ENCODE measurements around the gene ARSI.

ARSI gene

DNA sequence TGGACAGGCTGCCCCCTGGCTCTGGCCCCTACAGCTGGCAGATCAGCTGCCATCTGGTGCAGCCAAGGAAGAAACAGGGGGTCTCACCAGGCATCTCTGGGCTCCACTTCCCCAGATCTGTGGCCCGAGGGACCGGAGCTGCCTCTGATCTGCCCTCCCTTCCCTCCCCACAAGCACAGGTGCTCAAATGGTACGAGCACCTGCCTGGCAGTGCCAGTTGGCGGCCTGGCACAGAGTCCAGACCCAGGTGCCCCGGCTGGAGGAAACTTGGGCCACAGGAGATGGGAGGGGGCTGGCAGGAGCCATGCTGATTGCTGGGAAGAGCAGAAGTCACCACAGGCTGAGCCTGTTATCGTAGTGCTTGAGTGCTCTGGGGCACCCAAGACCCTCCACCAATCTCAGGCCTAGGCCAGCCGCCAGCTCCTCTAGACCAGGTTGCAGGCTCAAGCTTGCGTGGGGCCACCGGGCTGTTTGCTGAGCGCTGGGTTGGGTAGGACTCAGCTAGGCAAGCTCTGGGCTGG is 8.1 kb downstream of the ARSI start:
- TF ChIP-seq, protein P1, sequence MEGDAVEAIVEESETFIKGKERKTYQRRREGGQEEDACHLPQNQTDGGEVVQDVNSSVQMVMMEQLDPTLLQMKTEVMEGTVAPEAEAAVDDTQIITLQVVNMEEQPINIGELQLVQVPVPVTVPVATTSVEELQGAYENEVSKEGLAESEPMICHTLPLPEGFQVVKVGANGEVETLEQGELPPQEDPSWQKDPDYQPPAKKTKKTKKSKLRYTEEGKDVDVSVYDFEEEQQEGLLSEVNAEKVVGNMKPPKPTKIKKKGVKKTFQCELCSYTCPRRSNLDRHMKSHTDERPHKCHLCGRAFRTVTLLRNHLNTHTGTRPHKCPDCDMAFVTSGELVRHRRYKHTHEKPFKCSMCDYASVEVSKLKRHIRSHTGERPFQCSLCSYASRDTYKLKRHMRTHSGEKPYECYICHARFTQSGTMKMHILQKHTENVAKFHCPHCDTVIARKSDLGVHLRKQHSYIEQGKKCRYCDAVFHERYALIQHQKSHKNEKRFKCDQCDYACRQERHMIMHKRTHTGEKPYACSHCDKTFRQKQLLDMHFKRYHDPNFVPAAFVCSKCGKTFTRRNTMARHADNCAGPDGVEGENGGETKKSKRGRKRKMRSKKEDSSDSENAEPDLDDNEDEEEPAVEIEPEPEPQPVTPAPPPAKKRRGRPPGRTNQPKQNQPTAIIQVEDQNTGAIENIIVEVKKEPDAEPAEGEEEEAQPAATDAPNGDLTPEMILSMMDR (IDR thresholded peaks at IDR 0.05; ENCODE audit: borderline replicate concordance, insufficient read depth, low read depth, low read length) = no peak
- no peak overlapping the region for H3K4me3 ChIP-seq (ENCODE audit: low read depth, low read length)

DNA sequence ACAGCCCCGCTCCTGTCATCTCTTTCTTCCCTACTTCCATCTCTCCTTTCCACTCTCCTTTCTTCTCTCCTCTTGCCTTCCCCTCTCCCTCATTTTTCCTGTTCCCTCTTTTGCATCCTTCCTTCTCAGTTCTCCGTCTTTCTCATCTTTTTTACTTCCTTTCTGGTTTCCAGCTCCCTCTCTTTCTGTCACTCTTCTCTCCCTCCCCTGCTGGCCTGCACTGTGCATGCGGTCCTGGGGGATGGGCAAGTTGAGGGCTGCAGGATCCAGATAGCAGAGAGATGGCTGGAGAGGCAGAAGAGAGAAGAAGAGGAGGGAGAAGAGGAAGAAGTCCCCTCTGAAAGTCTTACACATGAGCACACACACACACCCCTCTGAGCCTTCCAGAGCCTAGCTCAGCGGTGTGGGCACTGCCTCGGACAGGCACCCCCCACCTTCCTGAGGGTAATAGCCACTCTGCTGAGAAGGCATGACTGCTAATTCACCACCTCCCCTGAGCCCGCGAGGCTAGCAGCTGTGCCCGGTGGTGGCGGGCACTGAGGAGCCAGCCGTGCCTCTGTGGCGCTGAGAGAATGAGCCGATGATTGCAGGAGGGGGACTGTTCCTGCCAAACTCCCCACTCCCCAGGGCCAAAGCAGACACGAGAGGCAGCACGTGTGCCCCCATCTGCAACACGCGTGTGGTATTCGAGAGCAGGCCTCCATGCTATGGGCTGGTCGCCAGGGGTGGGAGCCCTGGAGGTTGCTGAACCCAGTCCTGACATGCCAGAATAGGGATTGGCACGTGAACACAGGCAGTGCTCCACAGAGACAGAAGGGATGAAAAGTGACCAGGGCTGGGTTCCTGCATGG is 9.4 kb downstream of the ARSI start:
- no peak overlapping the region for H3K4me3 ChIP-seq (ENCODE audit: low read depth, low read length)
- TF ChIP-seq, protein P1 (IDR thresholded peaks at IDR 0.05; ENCODE audit: borderline replicate concordance, insufficient read depth, low read depth, low read length) = no peak

DNA sequence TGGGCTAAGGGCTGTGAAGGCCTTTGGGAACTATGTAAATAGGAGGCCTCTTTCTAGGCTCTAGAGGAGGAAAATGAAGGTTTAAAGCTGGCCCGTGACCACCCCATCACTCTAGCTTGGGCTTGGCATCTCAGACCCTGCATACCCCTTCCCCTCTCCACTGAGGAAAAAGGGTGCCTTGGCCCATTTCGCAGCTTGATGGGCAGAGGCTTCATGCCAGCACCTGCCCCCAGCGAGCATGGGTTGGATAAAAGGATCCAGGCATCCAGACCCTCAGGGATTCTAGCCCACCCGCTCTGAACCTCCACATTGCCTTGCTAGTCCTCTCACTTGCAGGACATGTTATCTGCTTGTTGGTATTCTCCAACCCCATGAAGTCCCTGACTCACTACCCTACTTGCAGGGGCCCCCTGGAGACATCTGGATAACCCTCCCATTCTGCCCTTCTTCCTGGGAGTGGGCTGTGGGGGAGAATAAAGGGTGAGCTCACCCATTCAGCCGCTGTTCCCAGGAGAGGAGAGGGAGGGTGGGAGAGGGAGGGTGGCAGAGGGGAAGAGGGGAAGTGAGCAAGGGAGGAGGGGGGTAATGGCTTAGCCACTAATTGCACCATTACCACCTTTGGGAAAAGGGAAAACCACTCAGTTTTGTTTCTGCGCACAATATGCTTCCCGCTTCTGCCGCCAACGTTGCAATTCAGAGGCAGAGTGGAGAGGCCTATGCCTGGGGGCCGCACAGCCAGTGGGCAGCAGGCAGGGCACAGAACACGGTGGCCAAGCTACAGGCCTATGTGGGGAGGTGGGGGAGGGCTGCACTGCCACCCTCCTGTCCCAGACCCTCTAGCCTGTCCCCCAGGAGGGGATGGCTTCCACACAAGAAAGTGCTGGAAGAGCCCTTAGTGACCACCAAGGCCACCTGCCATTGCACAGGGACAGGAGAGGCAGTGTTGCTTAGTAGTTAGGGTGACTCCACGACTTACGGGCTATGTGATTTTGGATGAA is 11.0 kb downstream of the ARSI start:
- TF ChIP-seq, protein P1 (IDR thresholded peaks at IDR 0.05; ENCODE audit: borderline replicate concordance, insufficient read depth, low read depth, low read length) = no peak
- H3K4me3 ChIP-seq (ENCODE audit: low read depth, low read length) = no peak overlapping the region

DNA sequence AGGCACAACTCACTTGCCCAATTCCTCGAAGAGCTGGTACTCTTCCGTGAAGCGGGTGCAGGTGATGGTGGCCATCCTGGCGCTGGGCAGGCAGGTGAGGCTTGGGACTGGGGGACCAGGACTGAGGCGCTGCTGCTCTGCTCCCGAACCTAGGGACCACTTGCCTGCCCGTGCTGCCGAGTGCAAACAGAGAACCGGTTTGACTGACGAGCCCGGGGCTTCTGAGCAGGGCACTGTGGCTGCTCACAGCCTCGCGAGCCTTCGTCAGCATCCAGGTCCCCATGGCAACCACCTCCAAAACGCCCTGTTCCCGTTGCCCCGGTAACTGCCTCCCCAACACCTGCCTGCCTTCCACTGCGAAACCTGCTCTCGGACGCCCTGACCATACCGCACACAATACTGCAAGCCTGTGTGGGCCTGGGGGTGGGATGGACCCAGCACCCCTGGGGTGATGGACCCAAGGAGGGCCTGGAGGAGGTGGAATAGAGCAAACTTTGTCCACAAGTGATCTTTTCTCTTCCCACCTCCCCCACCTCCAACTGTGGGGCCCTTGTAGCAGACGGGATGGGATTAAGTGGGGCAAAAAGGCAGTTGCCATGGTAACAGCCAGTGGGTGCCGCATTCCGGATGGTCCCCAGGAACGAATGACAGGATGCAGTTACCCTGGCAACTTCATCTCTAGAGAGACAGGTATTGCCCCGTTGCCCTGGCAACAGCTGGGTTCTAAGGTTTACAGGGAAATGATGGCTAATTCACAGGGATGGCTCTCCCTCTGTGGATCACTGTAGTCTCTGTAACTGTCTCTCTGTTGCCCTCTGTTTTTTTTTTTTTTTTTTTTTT is 12.9 kb downstream of the ARSI start, which contains the start of gene CAMK2A:
CAMK2A (minus strand) TSS at position 223 of the 840 bp plus-strand sequence; CDS start at position 75, 148 bp downstream.
- no peak within 1 kb of the TSS for H3K4me3 ChIP-seq (ENCODE audit: low read depth, low read length)
- TF ChIP-seq, protein P1 (IDR thresholded peaks at IDR 0.05; ENCODE audit: borderline replicate concordance, insufficient read depth, low read depth, low read length) = no peak

DNA sequence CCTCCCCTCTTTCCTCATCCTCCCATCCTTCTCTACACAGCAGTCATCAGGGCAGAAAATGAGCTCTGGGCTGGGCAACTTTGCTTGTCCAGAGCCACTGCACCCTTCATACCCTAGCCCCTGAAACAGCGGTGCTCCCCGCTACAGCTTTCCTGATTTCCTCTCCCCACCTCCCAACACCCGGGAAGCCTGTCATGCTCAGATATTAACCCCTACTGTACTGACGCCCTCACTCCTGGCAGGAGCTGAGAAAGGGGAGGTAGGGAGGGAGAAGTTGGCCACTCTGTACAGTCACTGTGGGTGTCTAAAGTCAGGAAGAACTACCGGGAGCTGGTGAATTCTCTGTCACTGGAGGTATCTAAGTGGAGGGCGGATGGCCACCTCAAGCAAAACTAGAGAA is 13.9 kb downstream of the ARSI start:
- TF ChIP-seq, protein P1 (IDR thresholded peaks at IDR 0.05; ENCODE audit: borderline replicate concordance, insufficient read depth, low read depth, low read length) = no peak
- no peak overlapping the region for H3K4me3 ChIP-seq (ENCODE audit: low read depth, low read length)

DNA sequence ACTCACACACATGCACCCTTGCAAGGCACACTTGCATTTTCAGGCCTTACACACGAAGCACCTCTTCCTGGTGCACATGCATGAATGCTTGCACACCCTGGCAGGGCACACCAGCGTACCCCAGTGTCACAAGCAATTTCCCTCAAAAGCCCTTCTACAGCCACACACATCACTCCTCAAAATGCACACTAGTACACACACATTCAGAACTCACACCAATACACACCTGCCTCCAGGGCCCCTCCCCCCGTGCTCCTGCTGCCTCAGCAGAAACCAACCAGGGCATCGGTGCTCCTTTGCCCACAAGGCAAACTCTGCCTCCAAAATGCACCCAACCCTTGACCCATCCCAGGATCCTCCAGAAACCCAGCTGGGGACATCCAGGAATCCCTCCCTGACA is 14.3 kb downstream of the ARSI start:
- no peak overlapping the region for H3K4me3 ChIP-seq (ENCODE audit: low read depth, low read length)
- TF ChIP-seq, protein P1 (IDR thresholded peaks at IDR 0.05; ENCODE audit: borderline replicate concordance, insufficient read depth, low read depth, low read length) = no peak
